CD4-positive, alpha-beta T cell treated with Interleukin-4 for 1 hour (primary cell): ENCODE measurements around the gene KRT34.
"Not testable (repeated sequence)": the region's sequence is repeated elsewhere in the genome, so short reads cannot be mapped to it uniquely, and the experiment has no call there.

ENCODE experiments used
- DNase-seq, 2 donors: peaks; one replicate each; pipeline ENCODE4 v3.0.0-alpha.2; 2020 to 2022

The KRT34 gene

GRCh38 chr17:41403404-41404023 is 21.4 kb upstream of the KRT34 start:
- peak in 1 of 2 donors; percentile 0 for DNase-seq

GRCh38 chr17:41402161-41402560 is 20.1 kb upstream of the KRT34 start:
- DNase-seq, result no peak

GRCh38 chr17:41396996-41397660 is 15.0 kb upstream of the KRT34 start, which contains the start of gene KRT31:
Gene KRT31, minus strand, starts transcription at chr17:41397608. Its CDS starts 69 bp downstream, at chr17:41397539.
- DNase-seq, result no peak

GRCh38 chr17:41396340-41396739 is 14.2 kb upstream of the KRT34 start:
- DNase-seq, result no peak

GRCh38 chr17:41395611-41396010 is 13.5 kb upstream of the KRT34 start:
- no peak for DNase-seq

- not testable (repeated sequence) for DNase-seq
Measured at GRCh38 chr17:41395044-41395443, 12.9 kb upstream of the KRT34 start.

GRCh38 chr17:41394254-41394996 is 12.3 kb upstream of the KRT34 start:
- no peak for DNase-seq

GRCh38 chr17:41393826-41394225 is 11.7 kb upstream of the KRT34 start:
- DNase-seq, result no peak

GRCh38 chr17:41393294-41393693 is 11.2 kb upstream of the KRT34 start:
- DNase-seq, result no peak

GRCh38 chr17:41392278-41392677 is 10.2 kb upstream of the KRT34 start:
- DNase-seq, result no peak

- no peak for DNase-seq
Measured at GRCh38 chr17:41391535-41391934, 9.4 kb upstream of the KRT34 start.

GRCh38 chr17:41390411-41390938 is 8.4 kb upstream of the KRT34 start:
- DNase-seq, result no peak

GRCh38 chr17:41387670-41388069 is 5.6 kb upstream of the KRT34 start:
- no peak for DNase-seq

- no peak for DNase-seq
Measured at GRCh38 chr17:41386227-41386626, 4.1 kb upstream of the KRT34 start.

GRCh38 chr17:41383690-41384089 is 1.6 kb upstream of the KRT34 start:
- no peak for DNase-seq

GRCh38 chr17:41382394-41382793 is 288 bp upstream of the KRT34 start:
- DNase-seq, result no peak

GRCh38 chr17:41380091-41380490 is 2.0 kb downstream of the KRT34 start:
- not testable (repeated sequence) for DNase-seq

- DNase-seq, result no peak
Measured at GRCh38 chr17:41377546-41377945, 4.6 kb downstream of the KRT34 start.

- no peak for DNase-seq
Measured at GRCh38 chr17:41369713-41370112, 12.4 kb downstream of the KRT34 start, which contains the start of gene KRT33B. Gene KRT33B, minus strand, starts transcription at chr17:41369813. Its CDS starts 63 bp downstream, at chr17:41369750.

- DNase-seq, result no peak
Measured at GRCh38 chr17:41369023-41369422, 13.1 kb downstream of the KRT34 start.

GRCh38 chr17:41367426-41368075 is 14.6 kb downstream of the KRT34 start:
- DNase-seq, result no peak

GRCh38 chr17:41366070-41366469 is 16.0 kb downstream of the KRT34 start:
- DNase-seq, result no peak

GRCh38 chr17:41363881-41364280 is 18.2 kb downstream of the KRT34 start:
- DNase-seq, result no peak
